ENCODE measurements around the gene NDUFA8. TPM values are rescaled to one million over a fixed set of nuclear protein-coding genes. Genes with fewer than 3 reads are reported as not detected.

The NDUFA8 gene
- total and polyA plus RNA-seq, 2 experiments from 2014 or later, result 36.6 to 144 TPM

GRCh38 chr9:122186301-122186700 lies 26.7 kb upstream of the NDUFA8 start:
- Histone ChIP-seq H3K4me3 (no peak overlapping the region), H3K27ac (ENCODE audit: low read depth) (no peak overlapping the region), H3K36me3 (ENCODE audit: insufficient read depth) (no peaks in the 10 kb centered on the region), H4K20me1 (replicated peaks; ENCODE audit: insufficient read depth) (no peaks in the 10 kb centered on the region), H3K4me2 (no peak overlapping the region), H2AFZ (no peak overlapping the region), H3K4me1 (ENCODE audit: insufficient read depth) (no peaks in the 10 kb centered on the region), H3K79me2 (replicated peaks; ENCODE audit: insufficient read depth) (no peaks in the 10 kb centered on the region), H3K9me2 (ENCODE audit: insufficient read depth) (no peaks in the 10 kb centered on the region), H3K27me3 (ENCODE audit: insufficient read depth) (no peaks in the 10 kb centered on the region), H3F3A (replicated peaks; ENCODE audit: low read depth) (no peaks in the 10 kb centered on the region)
- Mint-ChIP-seq H3K9me3 (no peaks in the 10 kb centered on the region; the same call in 2 of the 3 replicates), H3K36me3 (ENCODE audit: low read depth) (no peaks in the 10 kb centered on the region), H3K4me3 (no peak overlapping the region), H3K27me3 (ENCODE audit: insufficient read depth, low read depth, poor library complexity) (peaks cover 4% of the 10 kb centered on the region), H3K27ac (no peak overlapping the region), H3K4me1 (peaks cover 5% of the 10 kb centered on the region)
- TF ChIP-seq REST (IDR thresholded peaks at IDR 0.05; ENCODE audit: unreplicated experiment) (no peak), CTCF (conservative IDR thresholded peaks at IDR 0.05; ENCODE audit: low read depth in 2 of 2) (peak in 1 of 2 experiments; percentile 52; a peak in 2 of 4 replicates)
- peak; percentile 86 for ATAC-seq
- peak; percentile 43 for DNase-seq (ENCODE audit: low spot score)

- Histone ChIP-seq H2AFZ (no peak overlapping the region), H3K79me2 (replicated peaks; ENCODE audit: insufficient read depth) (no peaks in the 10 kb centered on the region), H3K27me3 (ENCODE audit: insufficient read depth) (no peaks in the 10 kb centered on the region), H3K4me1 (ENCODE audit: insufficient read depth) (no peaks in the 10 kb centered on the region), H3K4me3 (no peak overlapping the region), H3K27ac (ENCODE audit: low read depth) (no peak overlapping the region), H3K9me2 (ENCODE audit: insufficient read depth) (no peaks in the 10 kb centered on the region), H3K4me2 (no peak overlapping the region), H4K20me1 (replicated peaks; ENCODE audit: insufficient read depth) (no peaks in the 10 kb centered on the region), H3K36me3 (ENCODE audit: insufficient read depth) (no peaks in the 10 kb centered on the region), H3F3A (replicated peaks; ENCODE audit: low read depth) (no peaks in the 10 kb centered on the region)
- H3K9me3 Mint-ChIP-seq, result no peaks in the 10 kb centered on the region; the same call in 2 of the 3 replicates
- ATAC-seq, result no peak
- peaks cover 4% of the 10 kb centered on the region for H3K27me3 Mint-ChIP-seq (ENCODE audit: insufficient read depth, low read depth, poor library complexity)
- peaks cover 2% of the 10 kb centered on the region; the same call in 1 of the 3 replicates for H3K4me1 Mint-ChIP-seq
- no peaks in the 10 kb centered on the region for H3K36me3 Mint-ChIP-seq (ENCODE audit: low read depth)
- no peak overlapping the region for H3K27ac Mint-ChIP-seq
- no peak overlapping the region for H3K4me3 Mint-ChIP-seq
- no peak for DNase-seq (ENCODE audit: low spot score)
- no peak for TF ChIP-seq STAT1 (IDR thresholded peaks at IDR 0.05; ENCODE audit: unreplicated experiment)
- TF ChIP-seq CTCF (conservative IDR thresholded peaks at IDR 0.05; ENCODE audit: low read depth in 2 of 2), result no peak
- no peak for TF ChIP-seq EZH2phosphoT487 (IDR thresholded peaks at IDR 0.05; ENCODE audit: unreplicated experiment)
- no peak for TF ChIP-seq POLR2AphosphoS5 (IDR thresholded peaks at IDR 0.05; ENCODE audit: low read depth)
- TF ChIP-seq ZNF331 (CRISPR knock-in tag; IDR thresholded peaks at IDR 0.05; ENCODE audit: low read depth), result no peak
- no peak for TF ChIP-seq CREB1 (CRISPR knock-in tag; IDR thresholded peaks at IDR 0.05; ENCODE audit: low read depth)
- no peak for TF ChIP-seq EZH2 (IDR thresholded peaks at IDR 0.05; ENCODE audit: low read depth, unreplicated experiment)
- TF ChIP-seq JUNB (IDR thresholded peaks at IDR 0.05; ENCODE audit: unreplicated experiment), result no peak
These were observed 25.0 kb upstream of the NDUFA8 start for GRCh38 chr9:122184551-122184950.

Measured in GM23338 (cell line).